ENCODE results near the gene PRKN.

- TF ChIP-seq EZH2phosphoT487 (IDR thresholded peaks at IDR 0.05; ENCODE audit: low read depth, severe bottlenecking, unreplicated experiment) (no peak), CTCF (IDR thresholded peaks at IDR 0.05; ENCODE audit: poor library complexity) (no peak), EZH2 (IDR thresholded peaks at IDR 0.05; ENCODE audit: borderline replicate concordance) (no peak)
Measured at GRCh38 chr6:162190981-162191380, 536.6 kb downstream of the PRKN start.
